Measurements from ENCODE around the gene BAHCC1.

Gene BAHCC1

GRCh38 chr17:81427173-81428120 lies 32.2 kb downstream of the BAHCC1 start:
- Histone ChIP-seq H3K4me1 (ENCODE audit: control insufficient read depth, low read length) (no peaks in the 10 kb centered on the region), H3K27ac (ENCODE audit: low read depth, low read length) (no peak overlapping the region), H3F3A (ENCODE audit: control insufficient read depth, insufficient read depth) (no peaks in the 10 kb centered on the region; the same call in 1 of the 2 replicates), H3K4me3 (ENCODE audit: low read length) (no peak overlapping the region), H3K27me3 (ENCODE audit: control insufficient read depth, low read length) (peaks cover 15% of the 10 kb centered on the region), H3K4me2 (ENCODE audit: low read length) (no peak overlapping the region), H3K9me2 (replicated peaks; ENCODE audit: control insufficient read depth, low read length) (no peaks in the 10 kb centered on the region), H4K20me1 (ENCODE audit: control insufficient read depth, insufficient read depth, low read depth, low read length) (no peaks in the 10 kb centered on the region), H3K36me3 (ENCODE audit: control insufficient read depth, low read length) (no peaks in the 10 kb centered on the region), H3K79me2 (ENCODE audit: control insufficient read depth, low read length) (no peaks in the 10 kb centered on the region), H3K9me3 (ENCODE audit: control insufficient read depth, insufficient read depth, low read length) (peaks cover 18% of the 10 kb centered on the region)
- TF ChIP-seq EZH2phosphoT487 (IDR thresholded peaks at IDR 0.05; ENCODE audit: borderline replicate concordance, low read length), result no peak
- TF ChIP-seq, protein P1, sequence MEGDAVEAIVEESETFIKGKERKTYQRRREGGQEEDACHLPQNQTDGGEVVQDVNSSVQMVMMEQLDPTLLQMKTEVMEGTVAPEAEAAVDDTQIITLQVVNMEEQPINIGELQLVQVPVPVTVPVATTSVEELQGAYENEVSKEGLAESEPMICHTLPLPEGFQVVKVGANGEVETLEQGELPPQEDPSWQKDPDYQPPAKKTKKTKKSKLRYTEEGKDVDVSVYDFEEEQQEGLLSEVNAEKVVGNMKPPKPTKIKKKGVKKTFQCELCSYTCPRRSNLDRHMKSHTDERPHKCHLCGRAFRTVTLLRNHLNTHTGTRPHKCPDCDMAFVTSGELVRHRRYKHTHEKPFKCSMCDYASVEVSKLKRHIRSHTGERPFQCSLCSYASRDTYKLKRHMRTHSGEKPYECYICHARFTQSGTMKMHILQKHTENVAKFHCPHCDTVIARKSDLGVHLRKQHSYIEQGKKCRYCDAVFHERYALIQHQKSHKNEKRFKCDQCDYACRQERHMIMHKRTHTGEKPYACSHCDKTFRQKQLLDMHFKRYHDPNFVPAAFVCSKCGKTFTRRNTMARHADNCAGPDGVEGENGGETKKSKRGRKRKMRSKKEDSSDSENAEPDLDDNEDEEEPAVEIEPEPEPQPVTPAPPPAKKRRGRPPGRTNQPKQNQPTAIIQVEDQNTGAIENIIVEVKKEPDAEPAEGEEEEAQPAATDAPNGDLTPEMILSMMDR (IDR thresholded peaks at IDR 0.05; ENCODE audit: low read depth, low read length, poor library complexity, severe bottlenecking), result no peak

GRCh38 chr17:81428121-81428515 lies 32.9 kb downstream of the BAHCC1 start:
- Histone ChIP-seq H4K20me1 (ENCODE audit: control insufficient read depth, insufficient read depth, low read depth, low read length) (no peaks in the 10 kb centered on the region), H3K79me2 (ENCODE audit: control insufficient read depth, low read length) (no peaks in the 10 kb centered on the region), H3K9me3 (ENCODE audit: control insufficient read depth, insufficient read depth, low read length) (peaks cover 18% of the 10 kb centered on the region), H3K4me1 (ENCODE audit: control insufficient read depth, low read length) (no peaks in the 10 kb centered on the region), H3K9me2 (replicated peaks; ENCODE audit: control insufficient read depth, low read length) (no peaks in the 10 kb centered on the region), H3K4me3 (ENCODE audit: low read length) (no peak overlapping the region), H3K27ac (ENCODE audit: low read depth, low read length) (no peak overlapping the region), H3F3A (ENCODE audit: control insufficient read depth, insufficient read depth) (no peaks in the 10 kb centered on the region; the same call in 1 of the 2 replicates), H3K27me3 (ENCODE audit: control insufficient read depth, low read length) (peaks cover 15% of the 10 kb centered on the region), H3K36me3 (ENCODE audit: control insufficient read depth, low read length) (no peaks in the 10 kb centered on the region), H3K4me2 (ENCODE audit: low read length) (no peak overlapping the region)
- TF ChIP-seq, protein P1 (IDR thresholded peaks at IDR 0.05; ENCODE audit: low read depth, low read length, poor library complexity, severe bottlenecking), result no peak

DNA sequence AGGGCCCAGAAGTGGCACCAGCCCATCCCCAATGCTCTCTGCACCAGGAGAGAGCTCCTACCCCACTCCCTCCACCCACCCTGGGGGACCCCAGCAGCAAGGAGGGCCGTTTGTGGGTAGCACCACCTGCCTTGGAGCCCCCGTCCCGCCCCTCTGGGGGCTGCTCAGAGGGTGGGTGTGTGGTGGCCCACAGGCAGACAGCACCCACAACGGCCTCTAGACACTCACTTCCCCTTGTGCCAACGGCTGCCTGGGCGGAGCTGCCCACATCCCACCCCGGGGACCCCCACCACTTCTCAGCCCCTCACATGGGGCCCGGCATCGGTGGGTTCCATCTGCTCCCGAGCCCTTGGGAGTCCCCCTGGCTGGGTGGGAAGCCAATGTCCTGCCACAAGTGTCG lies 33.3 kb downstream of the BAHCC1 start:
- H3K4me2 ChIP-seq (ENCODE audit: low read length), result no peak overlapping the region
- no peaks in the 10 kb centered on the region for H4K20me1 ChIP-seq (ENCODE audit: control insufficient read depth, insufficient read depth, low read depth, low read length)
- H3K4me1 ChIP-seq (ENCODE audit: control insufficient read depth, low read length), result no peaks in the 10 kb centered on the region
- H3K4me3 ChIP-seq (ENCODE audit: low read length), result no peak overlapping the region
- no peaks in the 10 kb centered on the region; the same call in 1 of the 2 replicates for H3F3A ChIP-seq (ENCODE audit: control insufficient read depth, insufficient read depth)
- no peak overlapping the region for H3K27ac ChIP-seq (ENCODE audit: low read depth, low read length)
- no peaks in the 10 kb centered on the region for H3K36me3 ChIP-seq (ENCODE audit: control insufficient read depth, low read length)
- TF ChIP-seq EZH2phosphoT487 (IDR thresholded peaks at IDR 0.05; ENCODE audit: borderline replicate concordance, low read length), result no peak
- TF ChIP-seq, protein P1 (IDR thresholded peaks at IDR 0.05; ENCODE audit: low read depth, low read length, poor library complexity, severe bottlenecking), result no peak
- H3K9me3 ChIP-seq (ENCODE audit: control insufficient read depth, insufficient read depth, low read length), result peaks cover 18% of the 10 kb centered on the region
- no peaks in the 10 kb centered on the region for H3K79me2 ChIP-seq (ENCODE audit: control insufficient read depth, low read length)
- no peaks in the 10 kb centered on the region for H3K9me2 ChIP-seq (replicated peaks; ENCODE audit: control insufficient read depth, low read length)
- H3K27me3 ChIP-seq (ENCODE audit: control insufficient read depth, low read length), result peaks cover 15% of the 10 kb centered on the region
